BLaER1 (cell line): Measurements from ENCODE around the gene PSEN1.

Experiments
- H3K27ac ChIP-seq: shearing (Covaris generic); formaldehyde crosslinking; 2 replicates; pipeline ENCODE4 v1.8.1; 2022
- H3K27me3 ChIP-seq: shearing (Covaris generic); formaldehyde crosslinking; 2 replicates; pipeline ENCODE4 v1.8.1; 2022
- H3K36me3 ChIP-seq: shearing (Covaris generic); formaldehyde crosslinking; 2 replicates; pipeline ENCODE4 v1.8.1; 2022
- H3K4me1 ChIP-seq: shearing (Covaris generic); formaldehyde crosslinking; 2 replicates; pipeline ENCODE4 v1.8.1; 2022
- H3K4me2 ChIP-seq: shearing (Covaris generic); formaldehyde crosslinking; 2 replicates; pipeline ENCODE4 v1.8.1; 2022
- H3K4me3 ChIP-seq: shearing (Covaris generic); formaldehyde crosslinking; 2 replicates; pipeline ENCODE4 v1.8.1; 2022
- H3K9ac ChIP-seq: shearing (Covaris generic); formaldehyde crosslinking; 2 replicates; pipeline ENCODE4 v1.8.1; 2022
- H3K9me3 ChIP-seq: shearing (Covaris generic); formaldehyde crosslinking; 2 replicates; pipeline ENCODE4 v1.8.1; 2022
- H4K20me1 ChIP-seq: shearing (Covaris generic); formaldehyde crosslinking; 2 replicates; pipeline ENCODE4 v1.8.1; 2022
- Cebpa-rat ChIP-seq: shearing (Covaris generic); IDR thresholded peaks from 2 replicates; pipeline ENCODE4 v1.8.1; 2022

PSEN1 gene

GRCh38 chr14:73258076-73258475 is 121.8 kb downstream of the PSEN1 start:
- H3K4me3 ChIP-seq: no peak overlapping the region
- H4K20me1 ChIP-seq: no peaks in the 10 kb centered on the region
- no peaks in the 10 kb centered on the region for H3K27me3 ChIP-seq
- no peaks in the 10 kb centered on the region for H3K9me3 ChIP-seq
- H3K9ac ChIP-seq: no peak overlapping the region
- no peaks in the 10 kb centered on the region for H3K4me1 ChIP-seq
- H3K4me2 ChIP-seq: no peak overlapping the region
- H3K27ac ChIP-seq: no peak overlapping the region
- H3K36me3 ChIP-seq: no peaks in the 10 kb centered on the region
- TF ChIP-seq Cebpa-rat: no peak

GRCh38 chr14:73258845-73259611 is 122.7 kb downstream of the PSEN1 start:
- H4K20me1 ChIP-seq: no peaks in the 10 kb centered on the region
- no peaks in the 10 kb centered on the region for H3K36me3 ChIP-seq
- H3K27me3 ChIP-seq: no peaks in the 10 kb centered on the region
- no peak overlapping the region for H3K4me2 ChIP-seq
- no peak overlapping the region for H3K27ac ChIP-seq
- H3K9ac ChIP-seq: no peak overlapping the region
- TF ChIP-seq Cebpa-rat: no peak
- no peaks in the 10 kb centered on the region for H3K9me3 ChIP-seq
- no peaks in the 10 kb centered on the region for H3K4me1 ChIP-seq
- no peak overlapping the region for H3K4me3 ChIP-seq

- Histone ChIP-seq H3K27ac (no peak overlapping the region), H3K9ac (no peak overlapping the region), H3K4me2 (no peak overlapping the region), H4K20me1 (no peaks in the 10 kb centered on the region), H3K27me3 (no peaks in the 10 kb centered on the region), H3K4me3 (no peak overlapping the region), H3K9me3 (no peaks in the 10 kb centered on the region), H3K4me1 (no peaks in the 10 kb centered on the region), H3K36me3 (no peaks in the 10 kb centered on the region)
- TF ChIP-seq Cebpa-rat: no peak
These were observed 123.5 kb downstream of the PSEN1 start for GRCh38 chr14:73259837-73260236.

- Histone ChIP-seq H4K20me1 (no peaks in the 10 kb centered on the region), H3K36me3 (no peaks in the 10 kb centered on the region), H3K4me2 (no peak overlapping the region), H3K4me1 (no peaks in the 10 kb centered on the region), H3K9ac (no peak overlapping the region), H3K4me3 (no peak overlapping the region), H3K9me3 (no peaks in the 10 kb centered on the region), H3K27ac (no peak overlapping the region), H3K27me3 (no peaks in the 10 kb centered on the region)
- no peak for TF ChIP-seq Cebpa-rat
These were observed 124.3 kb downstream of the PSEN1 start for GRCh38 chr14:73260574-73260973.

- no peak for TF ChIP-seq Cebpa-rat
- Histone ChIP-seq H4K20me1 (no peaks in the 10 kb centered on the region), H3K4me3 (no peak overlapping the region), H3K27me3 (no peaks in the 10 kb centered on the region), H3K27ac (no peak overlapping the region), H3K9ac (no peak overlapping the region), H3K36me3 (no peaks in the 10 kb centered on the region), H3K4me1 (no peaks in the 10 kb centered on the region), H3K9me3 (no peaks in the 10 kb centered on the region), H3K4me2 (no peak overlapping the region)
These were observed 124.8 kb downstream of the PSEN1 start for GRCh38 chr14:73261075-73261474.

GRCh38 chr14:73261520-73262426 is 125.5 kb downstream of the PSEN1 start:
- no peaks in the 10 kb centered on the region for H3K27me3 ChIP-seq
- H4K20me1 ChIP-seq: no peaks in the 10 kb centered on the region
- H3K9ac ChIP-seq: no peak overlapping the region
- H3K4me1 ChIP-seq: no peaks in the 10 kb centered on the region
- H3K4me2 ChIP-seq: no peak overlapping the region
- no peak overlapping the region for H3K27ac ChIP-seq
- H3K36me3 ChIP-seq: no peaks in the 10 kb centered on the region
- no peak for TF ChIP-seq Cebpa-rat
- no peaks in the 10 kb centered on the region for H3K9me3 ChIP-seq
- H3K4me3 ChIP-seq: no peak overlapping the region

GRCh38 chr14:73262427-73263183 is 126.3 kb downstream of the PSEN1 start:
- H3K36me3 ChIP-seq: no peaks in the 10 kb centered on the region
- no peak overlapping the region for H3K4me2 ChIP-seq
- no peak for TF ChIP-seq Cebpa-rat
- H3K27ac ChIP-seq: no peak overlapping the region
- no peak overlapping the region for H3K4me3 ChIP-seq
- no peaks in the 10 kb centered on the region for H3K9me3 ChIP-seq
- H4K20me1 ChIP-seq: no peaks in the 10 kb centered on the region
- H3K4me1 ChIP-seq: no peaks in the 10 kb centered on the region
- no peak overlapping the region for H3K9ac ChIP-seq
- no peaks in the 10 kb centered on the region for H3K27me3 ChIP-seq

GRCh38 chr14:73263606-73264005 is 127.3 kb downstream of the PSEN1 start:
- Histone ChIP-seq H4K20me1 (no peaks in the 10 kb centered on the region), H3K4me3 (no peak overlapping the region), H3K4me2 (no peak overlapping the region), H3K27me3 (no peaks in the 10 kb centered on the region), H3K4me1 (no peaks in the 10 kb centered on the region), H3K9ac (no peak overlapping the region), H3K9me3 (no peaks in the 10 kb centered on the region), H3K36me3 (no peaks in the 10 kb centered on the region), H3K27ac (no peak overlapping the region)
- no peak for TF ChIP-seq Cebpa-rat

GRCh38 chr14:73264080-73264884 is 128.0 kb downstream of the PSEN1 start:
- no peak overlapping the region for H3K27ac ChIP-seq
- TF ChIP-seq Cebpa-rat: no peak
- H3K9me3 ChIP-seq: no peaks in the 10 kb centered on the region
- H3K36me3 ChIP-seq: no peaks in the 10 kb centered on the region
- no peaks in the 10 kb centered on the region; the same call in 1 of the 2 replicates for H3K4me1 ChIP-seq
- no peak overlapping the region for H3K4me2 ChIP-seq
- H3K9ac ChIP-seq: no peak overlapping the region
- H4K20me1 ChIP-seq: no peaks in the 10 kb centered on the region
- no peak overlapping the region for H3K4me3 ChIP-seq
- no peaks in the 10 kb centered on the region for H3K27me3 ChIP-seq
